HG03280 (cell line): Measurements from ENCODE around the gene FXYD7.

ENCODE experiments used
- ATAC-seq: cut with Tn5 transposase; IDR thresholded peaks from one replicate; pipeline ENCODE4 v1.9.1; 2021; ENCODE audit warnings: mild to moderate bottlenecking, moderate library complexity; ENCODE audit not compliant: unreplicated experiment

The FXYD7 gene

GRCh38 chr19:35109395-35110112 lies 33.5 kb upstream of the FXYD7 start:
- ATAC-seq: no peak

GRCh38 chr19:35110974-35111373 lies 32.1 kb upstream of the FXYD7 start:
- ATAC-seq: no peak

GRCh38 chr19:35112995-35113688 lies 29.9 kb upstream of the FXYD7 start:
- no peak for ATAC-seq

GRCh38 chr19:35114353-35115176 lies 28.5 kb upstream of the FXYD7 start:
- ATAC-seq: no peak

GRCh38 chr19:35115177-35115951 lies 27.7 kb upstream of the FXYD7 start, which contains the start of gene FXYD3:
FXYD3 (plus strand) TSS chr19:35115823; CDS start chr19:35119377, 3,554 bp downstream.
- no peak for ATAC-seq

GRCh38 chr19:35116072-35116801 lies 26.8 kb upstream of the FXYD7 start:
- ATAC-seq: no peak

GRCh38 chr19:35117116-35117515 lies 25.9 kb upstream of the FXYD7 start:
- no peak for ATAC-seq

- no peak for ATAC-seq
These were observed 25.3 kb upstream of the FXYD7 start for GRCh38 chr19:35117799-35118198.

GRCh38 chr19:35118268-35119020 lies 24.6 kb upstream of the FXYD7 start:
- no peak for ATAC-seq

- no peak for ATAC-seq
These were observed 24.0 kb upstream of the FXYD7 start for GRCh38 chr19:35119091-35119490.

GRCh38 chr19:35119578-35120155 lies 23.4 kb upstream of the FXYD7 start:
- no peak for ATAC-seq

GRCh38 chr19:35120492-35120891 lies 22.6 kb upstream of the FXYD7 start:
- ATAC-seq: no peak

- no peak for ATAC-seq
These were observed 22.2 kb upstream of the FXYD7 start for GRCh38 chr19:35120898-35121297.

GRCh38 chr19:35122687-35123551 lies 20.1 kb upstream of the FXYD7 start:
- ATAC-seq: no peak

GRCh38 chr19:35123573-35123972 lies 19.5 kb upstream of the FXYD7 start:
- no peak for ATAC-seq

- no peak for ATAC-seq
These were observed 18.7 kb upstream of the FXYD7 start for GRCh38 chr19:35124098-35125060.

- ATAC-seq: no peak
These were observed 17.8 kb upstream of the FXYD7 start for GRCh38 chr19:35125270-35125717.
